LNCaP clone FGC (cell line): ENCODE results near the gene KDM2B.

Source experiments
- DNase-seq: peaks from one replicate; pipeline ENCODE4 v3.0.0-alpha.2; 2011; ENCODE audit warnings: low read depth
- H3K4me3 ChIP-seq: 2 replicates; pipeline ENCODE4 v1.5.1; 2011; ENCODE audit warnings: mild to moderate bottlenecking, low read depth, low read length, control low read depth
- CTCF ChIP-seq: IDR thresholded peaks from 2 replicates; pipeline ENCODE4 v1.5.1; 2012; ENCODE audit warnings: mild to moderate bottlenecking; ENCODE audit not compliant: control insufficient read depth, insufficient read depth; ENCODE audit errors: extremely low read depth

The KDM2B gene

GRCh38 chr12:121400332-121401139 lies 180.3 kb downstream of the KDM2B start:
- no peak for TF ChIP-seq CTCF
- no peak for DNase-seq
- H3K4me3 ChIP-seq = peak overlapping the region; percentile 98

- peak; percentile 92 for DNase-seq
- peak within 1 kb of the TSS; percentile 98 for H3K4me3 ChIP-seq
- TF ChIP-seq CTCF = no peak
Observed at GRCh38 chr12:121399391-121400331, 181.2 kb downstream of the KDM2B start, which contains the start of gene RNF34. Gene RNF34, plus strand, starts transcription at chr12:121400118. Its CDS starts 95 bp downstream, at chr12:121400213.

- H3K4me3 ChIP-seq = no peak overlapping the region
Observed at GRCh38 chr12:121398355-121398754, 182.5 kb downstream of the KDM2B start.

GRCh38 chr12:121397521-121397920 lies 183.3 kb downstream of the KDM2B start:
- DNase-seq = no peak
- no peak for TF ChIP-seq CTCF
- H3K4me3 ChIP-seq = no peak overlapping the region

More at GRCh38 chr12:121398355-121398754, 182.5 kb downstream of the KDM2B start:
- no peak for DNase-seq
- TF ChIP-seq CTCF = no peak

- no peak for DNase-seq
- no peak for TF ChIP-seq CTCF
- no peak overlapping the region for H3K4me3 ChIP-seq
Observed at GRCh38 chr12:121392325-121392716, 188.5 kb downstream of the KDM2B start.

GRCh38 chr12:121391619-121392324 lies 189.1 kb downstream of the KDM2B start:
- H3K4me3 ChIP-seq = no peak overlapping the region
- DNase-seq = no peak

More at GRCh38 chr12:121391619-121392324, 189.1 kb downstream of the KDM2B start:
- TF ChIP-seq CTCF = no peak
